ENCODE results near the gene SPACA6. TPM values are rescaled to one million over a fixed set of nuclear protein-coding genes. Genes with fewer than 3 reads are reported as not detected.

SPACA6 gene
- polyA plus RNA-seq, 1 experiment = 8.5 TPM

GRCh38 chr19:51715850-51716249 is 22.7 kb downstream of the SPACA6 start:
- Histone ChIP-seq H3K27me3 (ENCODE audit: control insufficient read depth, insufficient read depth, low read length) (peaks cover 8% of the 10 kb centered on the region), H3K36me3 (ENCODE audit: control insufficient read depth, insufficient read depth, low read length) (no peaks in the 10 kb centered on the region), H3K4me3 (ENCODE audit: low read depth, low read length) (no peak overlapping the region)
- DNase-seq (ENCODE audit: low read depth) = no peak
- TF ChIP-seq, protein P1, sequence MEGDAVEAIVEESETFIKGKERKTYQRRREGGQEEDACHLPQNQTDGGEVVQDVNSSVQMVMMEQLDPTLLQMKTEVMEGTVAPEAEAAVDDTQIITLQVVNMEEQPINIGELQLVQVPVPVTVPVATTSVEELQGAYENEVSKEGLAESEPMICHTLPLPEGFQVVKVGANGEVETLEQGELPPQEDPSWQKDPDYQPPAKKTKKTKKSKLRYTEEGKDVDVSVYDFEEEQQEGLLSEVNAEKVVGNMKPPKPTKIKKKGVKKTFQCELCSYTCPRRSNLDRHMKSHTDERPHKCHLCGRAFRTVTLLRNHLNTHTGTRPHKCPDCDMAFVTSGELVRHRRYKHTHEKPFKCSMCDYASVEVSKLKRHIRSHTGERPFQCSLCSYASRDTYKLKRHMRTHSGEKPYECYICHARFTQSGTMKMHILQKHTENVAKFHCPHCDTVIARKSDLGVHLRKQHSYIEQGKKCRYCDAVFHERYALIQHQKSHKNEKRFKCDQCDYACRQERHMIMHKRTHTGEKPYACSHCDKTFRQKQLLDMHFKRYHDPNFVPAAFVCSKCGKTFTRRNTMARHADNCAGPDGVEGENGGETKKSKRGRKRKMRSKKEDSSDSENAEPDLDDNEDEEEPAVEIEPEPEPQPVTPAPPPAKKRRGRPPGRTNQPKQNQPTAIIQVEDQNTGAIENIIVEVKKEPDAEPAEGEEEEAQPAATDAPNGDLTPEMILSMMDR (IDR thresholded peaks at IDR 0.05; ENCODE audit: insufficient read depth, low read depth, low read length) = no peak
- POLR2A ChIA-PET = no interaction called here
- CTCF ChIA-PET = no interaction called here

DNA sequence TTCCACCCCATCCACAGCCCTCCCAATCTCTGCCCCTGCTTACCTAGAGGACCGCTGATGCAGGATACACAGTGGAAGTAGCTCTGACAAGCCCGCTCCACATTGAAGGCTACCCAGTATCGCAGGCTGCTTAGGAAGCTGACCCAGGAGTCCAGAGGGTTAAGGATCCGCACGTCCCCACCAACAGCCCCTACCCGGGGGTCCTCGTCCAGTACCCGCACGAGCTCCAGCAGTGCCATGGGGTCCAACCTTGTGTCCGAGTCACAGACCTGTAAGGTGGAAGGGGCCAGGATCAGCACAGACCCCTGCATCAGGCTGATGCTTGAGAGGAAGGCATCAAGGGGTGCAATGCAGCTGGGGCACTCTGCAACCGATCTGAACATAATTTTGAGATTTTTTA is 23.8 kb downstream of the SPACA6 start:
- Histone ChIP-seq H3K4me3 (ENCODE audit: low read depth, low read length) (no peak overlapping the region), H3K36me3 (ENCODE audit: control insufficient read depth, insufficient read depth, low read length) (no peaks in the 10 kb centered on the region), H3K27me3 (ENCODE audit: control insufficient read depth, insufficient read depth, low read length) (peaks cover 11% of the 10 kb centered on the region)
- CTCF ChIA-PET = no interaction called here
- no peak for DNase-seq (ENCODE audit: low read depth)
- POLR2A ChIA-PET = no interaction called here
- TF ChIP-seq, protein P1 (IDR thresholded peaks at IDR 0.05; ENCODE audit: insufficient read depth, low read depth, low read length) = no peak

DNA sequence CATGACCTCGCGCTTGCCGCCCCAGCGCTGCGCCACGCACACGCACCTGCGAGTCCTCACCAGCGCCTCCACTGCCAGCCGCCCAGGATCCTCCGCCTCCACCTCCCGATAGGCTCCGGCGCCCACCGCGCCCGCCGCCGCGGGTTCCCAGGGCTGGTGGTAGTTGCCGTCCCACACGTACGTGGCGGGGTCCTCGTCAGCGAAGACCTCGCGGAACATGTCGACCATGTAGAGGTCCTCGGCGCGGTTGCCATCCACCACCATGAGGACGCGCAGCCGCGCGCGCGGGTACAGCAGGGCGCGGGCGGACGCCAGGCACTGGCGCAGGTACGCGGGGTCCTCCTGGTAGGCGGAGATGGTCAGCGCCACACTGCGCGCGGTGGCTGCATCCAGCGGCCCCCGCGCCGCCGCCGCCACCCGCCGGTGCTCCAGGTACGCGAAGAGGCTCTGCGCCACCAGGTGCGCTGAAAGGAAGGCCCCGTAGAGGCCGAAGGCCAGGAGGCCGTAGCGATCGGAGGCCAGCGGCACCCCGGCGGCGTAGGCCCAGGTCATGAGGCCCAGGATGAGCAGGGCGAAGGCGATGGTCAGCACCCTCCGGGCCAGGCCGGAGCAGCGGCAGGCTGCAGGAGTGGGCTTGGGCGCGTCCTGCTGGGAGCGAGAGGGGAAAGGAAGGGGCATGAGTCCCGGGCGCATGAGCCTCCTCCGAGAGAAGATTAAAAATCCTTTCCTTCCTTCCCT is 26.3 kb downstream of the SPACA6 start:
- Histone ChIP-seq H3K4me3 (ENCODE audit: low read depth, low read length) (no peak overlapping the region), H3K36me3 (ENCODE audit: control insufficient read depth, insufficient read depth, low read length) (no peaks in the 10 kb centered on the region), H3K27me3 (ENCODE audit: control insufficient read depth, insufficient read depth, low read length) (peaks cover 11% of the 10 kb centered on the region)
- POLR2A ChIA-PET = no interaction called here
- DNase-seq (ENCODE audit: low read depth) = no peak
- TF ChIP-seq, protein P1 (IDR thresholded peaks at IDR 0.05; ENCODE audit: insufficient read depth, low read depth, low read length) = no peak
- CTCF ChIA-PET = no interaction called here

DNA sequence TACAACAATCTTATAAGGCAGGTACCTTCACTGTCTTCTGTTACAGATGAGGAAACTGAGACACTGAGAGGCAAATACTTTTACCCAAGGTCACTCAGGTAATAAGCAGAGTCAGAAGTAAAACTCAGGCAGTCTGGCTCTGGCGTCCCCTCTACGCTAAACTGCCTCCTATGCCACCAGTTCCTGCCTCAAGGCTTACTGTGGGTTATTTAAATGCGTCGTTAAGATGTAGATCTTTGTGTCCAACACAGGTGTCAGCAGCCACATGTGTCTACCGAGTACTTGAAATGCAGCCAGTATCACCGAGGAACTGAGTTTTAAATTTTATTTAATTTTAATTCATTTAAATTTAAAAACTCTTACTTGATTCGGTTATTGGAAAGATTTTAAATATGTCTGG is 28.8 kb downstream of the SPACA6 start:
- peaks cover 14% of the 10 kb centered on the region for H3K27me3 ChIP-seq (ENCODE audit: control insufficient read depth, insufficient read depth, low read length)
- H3K4me3 ChIP-seq (ENCODE audit: low read depth, low read length) = no peak overlapping the region
- no peaks in the 10 kb centered on the region for H3K36me3 ChIP-seq (ENCODE audit: control insufficient read depth, insufficient read depth, low read length)
- POLR2A ChIA-PET = no interaction called here
- CTCF ChIA-PET = no interaction called here
- DNase-seq (ENCODE audit: low read depth) = no peak
- TF ChIP-seq, protein P1 (IDR thresholded peaks at IDR 0.05; ENCODE audit: insufficient read depth, low read depth, low read length) = no peak

DNA sequence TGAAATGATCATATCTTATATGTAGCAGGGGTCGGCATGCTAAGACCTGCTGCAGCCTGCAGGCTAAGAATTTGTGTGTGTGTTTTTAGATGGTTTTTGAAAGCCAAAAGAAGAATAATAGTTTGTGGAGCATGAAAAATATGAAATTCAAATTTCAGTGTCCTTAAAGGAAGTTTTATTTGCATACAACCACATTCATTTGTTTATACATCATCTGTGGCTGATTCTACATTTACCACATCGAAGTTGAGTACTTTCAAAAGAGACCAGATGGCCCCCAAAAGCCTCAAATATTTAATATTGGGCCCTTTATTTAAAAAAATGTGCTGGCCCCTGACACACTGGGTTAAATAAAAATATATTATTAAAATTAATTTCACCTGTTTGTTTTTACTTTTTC is 29.4 kb downstream of the SPACA6 start:
- ChIA-PET POLR2A (no interaction called here), CTCF (interaction anchor here (2.1 kb wide), 1 partner anchor 12 kb away, joined by 6 read pairs; no protein-coding TSS in a partner anchor)
- TF ChIP-seq, protein P1 (IDR thresholded peaks at IDR 0.05; ENCODE audit: insufficient read depth, low read depth, low read length) = no peak
- Histone ChIP-seq H3K27me3 (ENCODE audit: control insufficient read depth, insufficient read depth, low read length) (peaks cover 14% of the 10 kb centered on the region), H3K4me3 (ENCODE audit: low read depth, low read length) (no peak overlapping the region), H3K36me3 (ENCODE audit: control insufficient read depth, insufficient read depth, low read length) (no peaks in the 10 kb centered on the region)
- DNase-seq (ENCODE audit: low read depth) = no peak

All from BJ (cell line).